Heart left ventricle (tissue), 16 donors: ENCODE data around the gene IL4R. TPM values are rescaled to one million over a fixed set of nuclear protein-coding genes. Genes with fewer than 3 reads are reported as not detected.

ENCODE experiments used
- ATAC-seq, 4 donors: fragments of 200-7000 bp; cut with Tn5 transposase; one replicate each; pipeline ENCODE4 v1.9.1; 2020 to 2022; ENCODE audit warnings: moderate library complexity in 4 of 4, mild to moderate bottlenecking in 3 of 4, moderate number of reproducible peaks in 1 of 4
- DNase-seq, 5 donors: peaks; one replicate each; pipeline ENCODE4 v3.0.0-alpha.2; 2020
- H3K27ac ChIP-seq, 12 donors: fragments of 200-600 bp; sonication (generic) in 4 of 12; one replicate each; pipeline versions ENCODE4 v1.5.0 to v1.8.0; 2016 to 2022; ENCODE audit warnings: mild to moderate bottlenecking in 2 of 12
- H3K27me3 ChIP-seq, 9 donors: fragments of 200-600 bp; sonication (generic) in 2 of 9; one replicate each; pipeline versions ENCODE4 v1.5.1 to v1.8.0; 2016 to 2022; ENCODE audit warnings: mild to moderate bottlenecking in 3 of 9
- H3K36me3 ChIP-seq, 9 donors: fragments of 200-600 bp; sonication (generic) in 2 of 9; one replicate each; pipeline versions ENCODE4 v1.5.0 to v1.8.0; 2018 to 2022; ENCODE audit warnings: mild to moderate bottlenecking in 2 of 9
- H3K4me1 ChIP-seq, 12 donors: fragments of 200-600 bp; sonication (generic) in 4 of 12; one replicate each; pipeline versions ENCODE4 v1.5.0 to v1.8.0; 2016 to 2022; ENCODE audit warnings: mild to moderate bottlenecking in 3 of 12
- H3K4me3 ChIP-seq, 12 donors: fragments of 200-600 bp; sonication (generic) in 4 of 12; one replicate each; pipeline versions ENCODE4 v1.5.0 to v1.8.0; 2017 to 2022; ENCODE audit warnings: mild to moderate bottlenecking in 9 of 12, moderate library complexity in 4 of 12
- H3K9me3 ChIP-seq, 12 donors: fragments of 200-600 bp; sonication (generic) in 4 of 12; one replicate each; pipeline versions ENCODE4 v1.5.0 to v1.8.0; 2016 to 2022; ENCODE audit warnings: mild to moderate bottlenecking in 1 of 12
- CTCF ChIP-seq, 12 donors: fragments of 200-600 bp; sonication (generic) in 4 of 12; IDR thresholded peaks; one replicate each; pipeline versions ENCODE4 v1.5.0 to v1.8.0; 2018 to 2022; ENCODE audit warnings: antibody characterized with exemption in 12 of 12, mild to moderate bottlenecking in 5 of 12
- POLR2A ChIP-seq, 2 donors: fragments of 450-650 bp; IDR thresholded peaks; one replicate each; pipeline ENCODE4 v1.6.1; 2017; ENCODE audit warnings: antibody characterized with exemption in 2 of 2, mild to moderate bottlenecking in 2 of 2, moderate library complexity in 2 of 2
- WGBS, 4 donors: extraction: QIAGEN DNeasy Blood & Tissue Kit in 2 of 4; methylation state at CpG; one replicate each; pipeline versions ENCODE4 v1.1.5 to v1.1.7; 2013 to 2018; 5-methylcytosine and 5-hydroxymethylcytosine counted together
- intact Hi-C, 10 donors: fragments of 100-400 bp; cut with DNase I; formaldehyde crosslinking; loops; one replicate each; pipeline versions ENCODE4 v1.11.1 to v1.14.2; 2022
- polyA plus RNA-seq, 2 donors: library from polyadenylated mRNA; stranded (reverse); fragments of 200-250 nt; gene quantifications; one replicate each; pipeline ENCODE4 v1.2.3, GENCODE V29; 2013
- total RNA-seq, 9 donors: library from RNA; depleted of rRNA in 2 of 9; stranded (reverse); fragments of >200 nt in 2 of 9; fragmentation: NEBNext Ultra II Directional in 3 of 9; extraction: Animal tissue kit (Norgen Biotek cat#: 25700) in 3 of 9; gene quantifications; one replicate each; pipeline versions ENCODE4 v1.1.0 to v1.2.4, GENCODE V29; 2016 to 2023
- donor health status: ischemic (EF 13 %, LVEDD 7.1; RV severe dilation, severe dysfunction).
- donor health status: healthy with polysubstance abuse.
- donor health status: DM: no; HTN: yes; CAD: no.
- donor health status: DM: no; HTN: no; CAD: no.
- donor health status: ischemic (EF 25% LVEDD 6.9; RV normal size, moderate dysfunction).
- donor health status: ischemic (EF 25% LVEDD 5.7; RV mildly dilated, moderate dysfunction).
- donor health status: healthy.
- donor health status: DM: yes; HTN: yes; CAD: no.
- donor health status: ischemic (EF 35%, LVEDD 5.7; RV mildly dilated, moderate dysfunction).
- donor health status: nonischemic (EF 11% LVEDD 7.7; RV severe dilation, severe dysfunction).
- donor health status: DM: yes; HTN: yes; CAD: no.
- donor health status: PGD.
- donor health status: ischemic (EF 29% LVEDD 5.4; RV normal size, mild dysfunction).
- donor health status: nonischemic (EF 23%, LVEDD 6.1; RV moderate dilation, normal function).

The IL4R gene
- total and polyA plus RNA-seq, 11 donors, result 5.8 to 47.4 (median 8.2) TPM

- peak overlapping the region in 11 of 12 donors; percentile 31 to 91 (median 53) for H3K27ac ChIP-seq
- no peak for DNase-seq
- H3K4me3 ChIP-seq, result peak overlapping the region in 6 of 12 donors; percentile 22 to 48 (median 30)
- peaks cover 0 to 9% (median 0%) of the 10 kb centered on the region in 12 donors for H3K9me3 ChIP-seq
- TF ChIP-seq CTCF (IDR thresholded peaks at IDR 0.05) (no peak), POLR2A (IDR thresholded peaks at IDR 0.05) (no peak)
- peaks cover 0 to 23% (median 12%) of the 10 kb centered on the region in 12 donors for H3K4me1 ChIP-seq
- intact Hi-C loops, result loop anchor here in 7 of 10 donors (2.0 to 10.0 kb wide), 13 partner anchors 50 to 1532 kb away; no protein-coding TSS in a partner anchor
- peaks cover 0 to 25% (median 16%) of the 10 kb centered on the region in 9 donors for H3K36me3 ChIP-seq
- ATAC-seq, result peak in 3 of 4 donors; percentile 28 to 32 (median 29)
- H3K27me3 ChIP-seq, result no peaks in the 10 kb centered on the region
- WGBS, 4 donors, result 58 to 67% (median 60%) methylated on average over 12 to 14 of the region's 14 CpGs
Observed at GRCh38 chr16:27366687-27367460, 53.1 kb downstream of the IL4R start.

- peak; percentile 81 to 88 (median 84) for DNase-seq
- ATAC-seq, result peak; percentile 77 to 89 (median 86)
- Histone ChIP-seq H3K4me1 (peaks cover 0 to 31% (median 12%) of the 10 kb centered on the region in 12 donors), H3K36me3 (peaks cover 0 to 17% (median 8%) of the 10 kb centered on the region in 9 donors), H3K27me3 (no peaks in the 10 kb centered on the region), H3K9me3 (peaks cover 0 to 9% (median 0%) of the 10 kb centered on the region in 12 donors), H3K4me3 (peak overlapping the region in 10 of 12 donors; percentile 1 to 48 (median 30)), H3K27ac (peak overlapping the region in 11 of 12 donors; percentile 40 to 91 (median 53))
- no peak for TF ChIP-seq POLR2A (IDR thresholded peaks at IDR 0.05)
- peak; percentile 72 to 93 (median 86) for TF ChIP-seq CTCF (IDR thresholded peaks at IDR 0.05)
- 24 to 34% (median 27%) methylated on average over 22 to 27 of the region's 27 CpGs for WGBS, 4 donors
- intact Hi-C loops, result loop anchor here (1.0 to 10.0 kb wide), 15 partner anchors 50 to 1533 kb away; no protein-coding TSS in a partner anchor
Observed at GRCh38 chr16:27367461-27368357, 53.9 kb downstream of the IL4R start.

- peak overlapping the region in 1 of 12 donors; percentile 91 for H3K27ac ChIP-seq
Observed at GRCh38 chr16:27368358-27368722, 54.6 kb downstream of the IL4R start.

More at GRCh38 chr16:27368358-27368722, 54.6 kb downstream of the IL4R start:
- Histone ChIP-seq H3K36me3 (peaks cover 0 to 10% (median 3%) of the 10 kb centered on the region in 9 donors), H3K4me1 (peaks cover 0 to 38% (median 12%) of the 10 kb centered on the region in 12 donors), H3K4me3 (no peak overlapping the region), H3K27me3 (no peaks in the 10 kb centered on the region), H3K9me3 (peaks cover 0 to 9% (median 0%) of the 10 kb centered on the region in 12 donors)
- DNase-seq, result no peak
- no peak for ATAC-seq
- intact Hi-C loops, result loop anchor here (1.0 to 10.0 kb wide), 15 partner anchors 51 to 1534 kb away; no protein-coding TSS in a partner anchor
- 52 to 64% (median 53%) methylated on average over 9 of the region's 9 CpGs for WGBS, 4 donors
- peak in 3 of 12 donors; percentile 0 to 30 (median 3) for TF ChIP-seq CTCF (IDR thresholded peaks at IDR 0.05)
- TF ChIP-seq POLR2A (IDR thresholded peaks at IDR 0.05), result no peak
